HepG2 (cell line): Measurements from ENCODE around the gene SFRP4. TPM values are rescaled to one million over a fixed set of nuclear protein-coding genes. Genes with fewer than 3 reads are reported as not detected.

ENCODE experiments used
- CC2D1A ChIP-seq: sonication (generic); formaldehyde crosslinking; IDR thresholded peaks from 2 replicates; pipeline ENCODE4 v1.8.1; 2023; ENCODE audit warnings: mild to moderate bottlenecking, missing genetic modification reagents
- CEBPG ChIP-seq: IDR thresholded peaks from 2 replicates; pipeline ENCODE4 v1.6.1; 2016
- GTF2F1 ChIP-seq: fragments of 150-350 bp; IDR thresholded peaks from 2 replicates; pipeline ENCODE4 v1.6.1; 2014; ENCODE audit warnings: low read length
- HIC2 ChIP-seq: sonication (generic); formaldehyde crosslinking; IDR thresholded peaks from 2 replicates; pipeline ENCODE4 v1.9.0; 2022; ENCODE audit warnings: low read depth, missing genetic modification reagents
- HNRNPL ChIP-seq: fragments of 200-400 bp; formaldehyde crosslinking; IDR thresholded peaks from 2 replicates; pipeline ENCODE4 v1.6.1; 2017; ENCODE audit warnings: mild to moderate bottlenecking, low read depth, low read length
- KDM1A ChIP-seq: IDR thresholded peaks from 2 replicates; pipeline ENCODE4 v1.6.1; 2016; ENCODE audit warnings: missing compliant biosample characterization
- LCORL ChIP-seq, 2 experiments: fragments of 450-650 bp in 1 of 2; sonication (generic) in 1 of 2; formaldehyde crosslinking in 1 of 2; IDR thresholded peaks; 2 replicates each; pipeline versions ENCODE4 v1.5.0 to v1.6.1; 2017 to 2020; ENCODE audit warnings: antibody characterized with exemption in 1 of 2, missing genetic modification reagents in 1 of 2
- NR3C1 ChIP-seq: sonication (generic); formaldehyde crosslinking; IDR thresholded peaks from 2 replicates; pipeline ENCODE4 v1.4.0; 2020; ENCODE audit warnings: missing genetic modification reagents
- PHF8 ChIP-seq: sonication (generic); formaldehyde crosslinking; IDR thresholded peaks from 2 replicates; pipeline ENCODE4 v1.5.0; 2020; ENCODE audit warnings: missing genetic modification reagents
- POLR2AphosphoS5 ChIP-seq: IDR thresholded peaks from 2 replicates; pipeline ENCODE4 v1.6.1; 2012; ENCODE audit warnings: low read depth, low read length
- SIN3A ChIP-seq: IDR thresholded peaks from 2 replicates; pipeline ENCODE4 v1.6.1; 2011; ENCODE audit warnings: low read depth, mild to moderate bottlenecking, control low read depth, low read length, borderline replicate concordance
- SMARCC2 ChIP-seq: fragments of 450-650 bp; IDR thresholded peaks from 2 replicates; pipeline ENCODE4 v1.6.1; 2017; ENCODE audit warnings: antibody characterized with exemption, mild to moderate bottlenecking
- TCF7 ChIP-seq: sonication (generic); IDR thresholded peaks from 2 replicates; pipeline ENCODE4 v1.6.1; 2016; ENCODE audit warnings: antibody characterized with exemption, low read depth
- ZBTB26 ChIP-seq: IDR thresholded peaks from 2 replicates; pipeline ENCODE4 v1.6.1; 2016; ENCODE audit warnings: missing compliant biosample characterization, missing genetic modification reagents, borderline replicate concordance
- ZFYVE20 ChIP-seq: sonication (generic); formaldehyde crosslinking; IDR thresholded peaks from 2 replicates; pipeline ENCODE4 v1.8.0; 2023; ENCODE audit warnings: low read depth, mild to moderate bottlenecking, moderate library complexity, missing genetic modification reagents, borderline replicate concordance
- ZNF121 ChIP-seq: sonication (generic); formaldehyde crosslinking; IDR thresholded peaks from 2 replicates; pipeline ENCODE4 v1.5.0; 2020; ENCODE audit warnings: mild to moderate bottlenecking, missing genetic modification reagents
- ZNF264 ChIP-seq: sonication (generic); formaldehyde crosslinking; IDR thresholded peaks from 2 replicates; pipeline ENCODE4 v1.4.0; 2020; ENCODE audit warnings: missing genetic modification reagents
- ZNF512B ChIP-seq: sonication (generic); formaldehyde crosslinking; IDR thresholded peaks from 2 replicates; pipeline ENCODE4 v1.5.1; 2020; ENCODE audit warnings: missing genetic modification reagents, mild to moderate bottlenecking, borderline replicate concordance
- ZNF557 ChIP-seq: sonication (generic); formaldehyde crosslinking; IDR thresholded peaks from 2 replicates; pipeline ENCODE4 v1.4.0; 2020; ENCODE audit warnings: missing genetic modification reagents
- ZNF589 ChIP-seq: sonication (generic); formaldehyde crosslinking; conservative IDR thresholded peaks from 2 replicates; pipeline ENCODE4 v1.8.0; 2022; ENCODE audit warnings: mild to moderate bottlenecking, moderate library complexity, missing genetic modification reagents
- ZSCAN21 ChIP-seq: sonication (generic); formaldehyde crosslinking; IDR thresholded peaks from 2 replicates; pipeline ENCODE4 v1.8.0; 2022; ENCODE audit warnings: mild to moderate bottlenecking, missing genetic modification reagents, moderate library complexity, borderline replicate concordance
- ZSCAN30 ChIP-seq: sonication (generic); formaldehyde crosslinking; IDR thresholded peaks from 2 replicates; pipeline ENCODE4 v1.5.0; 2020; ENCODE audit warnings: mild to moderate bottlenecking, missing genetic modification reagents
- polyA plus RNA-seq, 8 experiments: library from polyadenylated mRNA; depleted of rRNA in 3 of 8; stranded (reverse) in 7 of 8; unstranded in 1 of 8; fragments of >200 nt; fragmentation: Illumina TruSeq in 4 of 8; extraction: Trizol in 4 of 8; gene quantifications; 2 replicates each; pipeline versions ENCODE4 v1.2.1 to v1.2.3, GENCODE V29; 2011 to 2016; ENCODE audit warnings: low read depth in 4 of 8, missing spikeins in 1 of 8, mixed read lengths in 1 of 8; ENCODE audit not compliant: insufficient read depth in 1 of 8
- total RNA-seq, 5 experiments: library from RNA; depleted of rRNA; stranded (reverse); fragments of >200 nt; fragmentation: Illumina TruSeq; extraction: Trizol; gene quantifications; 2 replicates each; pipeline ENCODE4 v1.2.3, GENCODE V29; 2016; ENCODE audit warnings: low read depth in 1 of 5
- TF ChIP-seq, protein P1 (sequence below): sonication (generic); formaldehyde crosslinking; IDR thresholded peaks from 2 replicates; pipeline ENCODE4 v1.4.0; 2020; ENCODE audit warnings: missing genetic modification reagents, mild to moderate bottlenecking, borderline replicate concordance

The SFRP4 gene
- total and polyA plus RNA-seq, 2 of the 13 experiments (the other 11 are each of a cell fraction or from before 2014, with no cell fraction given): 0.96 to 1.8 TPM

- no peak for TF ChIP-seq SMARCC2
- TF ChIP-seq ZNF264: no peak
- TF ChIP-seq CC2D1A (CRISPR knock-in tag): no peak
- TF ChIP-seq ZSCAN21 (CRISPR knock-in tag): peak; percentile 75; the same call in 1 of the 2 replicates
- TF ChIP-seq HIC2 (CRISPR knock-in tag): peak; percentile 64; the same call in 1 of the 2 replicates
- TF ChIP-seq ZSCAN30 (CRISPR knock-in tag): no peak
- no peak for TF ChIP-seq ZNF557 (CRISPR knock-in tag)
- no peak for TF ChIP-seq ZNF121 (CRISPR knock-in tag)
- TF ChIP-seq TCF7: no peak
- peak; percentile 92 for TF ChIP-seq HNRNPL
- TF ChIP-seq POLR2AphosphoS5: peak; percentile 57; the same call in 1 of the 2 replicates
- no peak for TF ChIP-seq CEBPG (CRISPR knock-in tag)
- no peak for TF ChIP-seq KDM1A
- peak; percentile 23; the same call in 1 of the 2 replicates for TF ChIP-seq SIN3A
- no peak for TF ChIP-seq GTF2F1
- TF ChIP-seq LCORL (IDR thresholded peaks at IDR 0.05): no peak
- TF ChIP-seq LCORL (CRISPR knock-in tag; IDR thresholded peaks at IDR 0.05): peak; percentile 51; the same call in 1 of the 2 replicates
- TF ChIP-seq ZBTB26 (CRISPR knock-in tag): peak; percentile 53; the same call in 1 of the 2 replicates
- TF ChIP-seq, protein P1, sequence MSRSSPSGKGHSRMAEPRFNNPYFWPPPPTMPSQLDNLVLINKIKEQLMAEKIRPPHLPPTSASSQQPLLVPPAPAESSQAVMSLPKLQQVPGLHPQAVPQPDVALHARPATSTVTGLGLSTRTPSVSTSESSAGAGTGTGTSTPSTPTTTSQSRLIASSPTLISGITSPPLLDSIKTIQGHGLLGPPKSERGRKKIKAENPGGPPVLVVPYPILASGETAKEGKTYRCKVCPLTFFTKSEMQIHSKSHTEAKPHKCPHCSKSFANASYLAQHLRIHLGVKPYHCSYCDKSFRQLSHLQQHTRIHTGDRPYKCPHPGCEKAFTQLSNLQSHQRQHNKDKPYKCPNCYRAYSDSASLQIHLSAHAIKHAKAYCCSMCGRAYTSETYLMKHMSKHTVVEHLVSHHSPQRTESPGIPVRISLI (CRISPR knock-in tag): no peak
- peak; percentile 80 for TF ChIP-seq PHF8 (CRISPR knock-in tag)
- no peak for TF ChIP-seq ZFYVE20
- TF ChIP-seq NR3C1 (CRISPR knock-in tag): no peak
- no peak; the same call in 1 of the 2 replicates for TF ChIP-seq ZNF589 (CRISPR knock-in tag)
- TF ChIP-seq ZNF512B (CRISPR knock-in tag): 0 out of 2 replicates have a peak, but pooled peaks have one; percentile 14
Observed at GRCh38 chr7:37920849-37921805, 4.5 kb upstream of the SFRP4 start (continued).
